Measurements from ENCODE around the gene BCL11A. TPM values are rescaled to one million over a fixed set of nuclear protein-coding genes. Genes with fewer than 3 reads are reported as not detected.

Gene BCL11A
- total and polyA plus RNA-seq, 8 donors = 1.2 to 27.4 (median 16.3) TPM

- TF ChIP-seq POLR2AphosphoS5 (IDR thresholded peaks at IDR 0.05) (no peak), POLR2A (IDR thresholded peaks at IDR 0.05) (no peak), CTCF (IDR thresholded peaks at IDR 0.05) (no peak), EP300 (IDR thresholded peaks at IDR 0.05) (no peak)
- no peaks in the 10 kb centered on the region for H3K27me3 ChIP-seq
- H3K9me3 ChIP-seq = no peaks in the 10 kb centered on the region
- 87 to 95% (median 90%) methylated on average over 6 of the region's 6 CpGs for WGBS, 5 donors
- no peak for DNase-seq
- H3K4me3 ChIP-seq = no peak overlapping the region
- H3K4me1 ChIP-seq = peaks cover 0 to 5% (median 0%) of the 10 kb centered on the region in 4 donors
- intact Hi-C loops (cut with DNase I; ENCODE audit: low total_unique reads) = no loop called here
- H3K27ac ChIP-seq = no peak overlapping the region
- H3K36me3 ChIP-seq = no peaks in the 10 kb centered on the region
Observed at GRCh38 chr2:60412027-60412426, 141.4 kb downstream of the BCL11A start.

- Histone ChIP-seq H3K9me3 (no peaks in the 10 kb centered on the region), H3K36me3 (no peaks in the 10 kb centered on the region), H3K27ac (no peak overlapping the region), H3K4me1 (peaks cover 0 to 5% (median 0%) of the 10 kb centered on the region in 4 donors), H3K27me3 (no peaks in the 10 kb centered on the region), H3K4me3 (no peak overlapping the region)
- 42 to 58% (median 51%) methylated on average over 3 of the region's 3 CpGs for WGBS, 5 donors
- DNase-seq = no peak
- intact Hi-C loops (cut with DNase I; ENCODE audit: low total_unique reads) = no loop called here
- no peak for TF ChIP-seq POLR2A (IDR thresholded peaks at IDR 0.05)
- no peak for TF ChIP-seq CTCF (IDR thresholded peaks at IDR 0.05)
- TF ChIP-seq POLR2AphosphoS5 (IDR thresholded peaks at IDR 0.05) = no peak
- TF ChIP-seq EP300 (IDR thresholded peaks at IDR 0.05) = no peak
Observed at GRCh38 chr2:60411295-60411694, 142.2 kb downstream of the BCL11A start.

- no peak overlapping the region for H3K27ac ChIP-seq
- H3K36me3 ChIP-seq = no peaks in the 10 kb centered on the region
- no peaks in the 10 kb centered on the region for H3K9me3 ChIP-seq
- H3K4me3 ChIP-seq = no peak overlapping the region
- WGBS, 5 donors = 55 to 68% (median 59%) methylated on average over 13 to 17 of the region's 17 CpGs
- H3K27me3 ChIP-seq = no peaks in the 10 kb centered on the region
- TF ChIP-seq POLR2A (IDR thresholded peaks at IDR 0.05) (no peak), POLR2AphosphoS5 (IDR thresholded peaks at IDR 0.05) (no peak)
- intact Hi-C loops (cut with DNase I; ENCODE audit: low total_unique reads) = no loop called here
- DNase-seq = no peak
- H3K4me1 ChIP-seq = peaks cover 0 to 5% (median 0%) of the 10 kb centered on the region in 4 donors
Observed at GRCh38 chr2:60410456-60411146, 142.9 kb downstream of the BCL11A start.

GRCh38 chr2:60409531-60409871 is 144.0 kb downstream of the BCL11A start:
- no peaks in the 10 kb centered on the region for H3K36me3 ChIP-seq
- 75 to 92% (median 80%) methylated on average over 8 of the region's 8 CpGs for WGBS, 5 donors

More at GRCh38 chr2:60409531-60409871, 144.0 kb downstream of the BCL11A start:
- no peaks in the 10 kb centered on the region for H3K27me3 ChIP-seq
- no peak for TF ChIP-seq CTCF (IDR thresholded peaks at IDR 0.05)
- no peak for TF ChIP-seq POLR2AphosphoS5 (IDR thresholded peaks at IDR 0.05)
- TF ChIP-seq EP300 (IDR thresholded peaks at IDR 0.05) = no peak
- no peak for TF ChIP-seq POLR2A (IDR thresholded peaks at IDR 0.05)
- peaks cover 0 to 5% (median 0%) of the 10 kb centered on the region in 4 donors for H3K4me1 ChIP-seq
- no peaks in the 10 kb centered on the region for H3K9me3 ChIP-seq
- H3K27ac ChIP-seq = no peak overlapping the region
- H3K4me3 ChIP-seq = no peak overlapping the region
- intact Hi-C loops (cut with DNase I; ENCODE audit: low total_unique reads) = no loop called here
- no peak for DNase-seq
